ENCODE data around the gene LILRB5.
"Not testable (repeated sequence)": the region's sequence is repeated elsewhere in the genome, so short reads cannot be mapped to it uniquely, and the experiment has no call there.

Gene LILRB5

GRCh38 chr19:54209811-54210494 is 47.1 kb downstream of the LILRB5 start:
- DNase-seq = peak; percentile 97

GRCh38 chr19:54209058-54209810 is 47.8 kb downstream of the LILRB5 start:
- no peak for DNase-seq

- DNase-seq = no peak
These were observed 48.4 kb downstream of the LILRB5 start for GRCh38 chr19:54208784-54209057.

- DNase-seq = no peak
These were observed 48.9 kb downstream of the LILRB5 start for GRCh38 chr19:54207983-54208783.

- no peak for DNase-seq
These were observed 49.4 kb downstream of the LILRB5 start for GRCh38 chr19:54207676-54207982.

GRCh38 chr19:54207193-54207592 is 49.9 kb downstream of the LILRB5 start:
- not testable (repeated sequence) for DNase-seq

GRCh38 chr19:54206831-54207177 is 50.3 kb downstream of the LILRB5 start:
- no peak for DNase-seq

GRCh38 chr19:54206030-54206830 is 50.8 kb downstream of the LILRB5 start:
- no peak for DNase-seq

- DNase-seq = no peak
These were observed 52.2 kb downstream of the LILRB5 start for GRCh38 chr19:54204767-54205468.

GRCh38 chr19:54203151-54203611 is 53.9 kb downstream of the LILRB5 start:
- peak; percentile 32 for DNase-seq

GRCh38 chr19:54201980-54202379 is 55.1 kb downstream of the LILRB5 start:
- DNase-seq = peak; percentile 23

- no peak for DNase-seq
These were observed 55.8 kb downstream of the LILRB5 start for GRCh38 chr19:54201172-54201701.

Data from kidney glomerular epithelial cell (primary cell).